HEK293 (cell line): ENCODE results near the gene CCNY.

Experiments used
- CTCF ChIA-PET: fragments of 350-600 bp; formaldehyde crosslinking; extraction: SDS; loops from one replicate; lab custom pipeline; 2021; ENCODE audit warnings: antibody characterized with exemption; lab: Yijun Ruan, JAX
- POLR2A ChIA-PET: fragments of 300-600 bp; formaldehyde crosslinking; extraction: SDS; loops from one replicate; lab custom pipeline; 2020; ENCODE audit warnings: antibody characterized with exemption, inconsistent platforms; lab: Yijun Ruan, JAX
- H3K27ac ChIP-seq: fragments of 200-500 bp; sonication (Bioruptor generic); 2 replicates; pipeline ENCODE4 v1.5.1; 2014; ENCODE audit warnings: low read depth, low read length, control low read depth, inconsistent platforms; ENCODE audit errors: extremely low read depth
- H3K36me3 ChIP-seq, 2 experiments: fragments of 200-500 bp in 1 of 2; sonication (Bioruptor generic) in 1 of 2; 1 replicate in 1 of 2; 2 replicates in 1 of 2; pipeline ENCODE4 v1.5.1; 2014 to 2017; ENCODE audit warnings: inconsistent platforms in 2 of 2, low read length in 2 of 2; ENCODE audit not compliant: control insufficient read depth in 2 of 2, insufficient read depth in 1 of 2
- H3K4me1 ChIP-seq: fragments of 200-500 bp; sonication (Bioruptor generic); 2 replicates; pipeline ENCODE4 v1.5.1; 2014; ENCODE audit warnings: mild to moderate bottlenecking, low read length, inconsistent platforms; ENCODE audit not compliant: control insufficient read depth, insufficient read depth
- H3K4me3 ChIP-seq: 2 replicates; pipeline ENCODE4 v1.5.1; 2011; ENCODE audit warnings: low read depth, mild to moderate bottlenecking, control low read depth, low read length, moderate library complexity
- H3K9me3 ChIP-seq: fragments of 200-500 bp; sonication (Bioruptor generic); 2 replicates; pipeline ENCODE4 v1.5.1; 2014; ENCODE audit warnings: low read depth, low read length, inconsistent platforms; ENCODE audit not compliant: control insufficient read depth, insufficient read depth
- ATF2 ChIP-seq: fragments of 450-650 bp; formaldehyde crosslinking; IDR thresholded peaks from 2 replicates; pipeline ENCODE4 v1.5.1; 2016; ENCODE audit warnings: missing biosample characterization, missing genetic modification characterization, low read depth
- GFI1B ChIP-seq: fragments of 450-650 bp; formaldehyde crosslinking; IDR thresholded peaks from 2 replicates; pipeline ENCODE4 v1.5.1; 2016; ENCODE audit warnings: missing biosample characterization, missing genetic modification characterization
- GLIS1 ChIP-seq: fragments of 450-650 bp; formaldehyde crosslinking; IDR thresholded peaks from 2 replicates; pipeline ENCODE4 v1.5.1; 2016; ENCODE audit warnings: missing biosample characterization, missing genetic modification characterization
- HOXD13 ChIP-seq: sonication (generic); formaldehyde crosslinking; IDR thresholded peaks from 2 replicates; pipeline ENCODE4 v1.8.0; 2022; ENCODE audit warnings: missing genetic modification reagents, borderline replicate concordance
- REPIN1 ChIP-seq: fragments of 450-650 bp; formaldehyde crosslinking; IDR thresholded peaks from 2 replicates; pipeline ENCODE4 v1.5.1; 2017; ENCODE audit warnings: missing biosample characterization, missing genetic modification characterization, low read depth
- SCRT2 ChIP-seq: fragments of 450-650 bp; formaldehyde crosslinking; IDR thresholded peaks from 2 replicates; pipeline ENCODE4 v1.5.1; 2016; ENCODE audit warnings: missing biosample characterization, missing genetic modification characterization
- ZFP41 ChIP-seq: fragments of 450-650 bp; formaldehyde crosslinking; IDR thresholded peaks from 2 replicates; pipeline ENCODE4 v1.5.1; 2016; ENCODE audit warnings: missing biosample characterization, missing genetic modification characterization, borderline replicate concordance
- ZIC2 ChIP-seq: fragments of 450-650 bp; formaldehyde crosslinking; IDR thresholded peaks from 2 replicates; pipeline ENCODE4 v1.5.1; 2016; ENCODE audit warnings: missing biosample characterization, missing genetic modification characterization
- ZNF19 ChIP-seq: fragments of 450-650 bp; formaldehyde crosslinking; IDR thresholded peaks from 2 replicates; pipeline ENCODE4; 2016; ENCODE audit warnings: missing biosample characterization, missing genetic modification characterization, low read depth
- ZNF214 ChIP-seq: fragments of 450-650 bp; formaldehyde crosslinking; IDR thresholded peaks from 2 replicates; pipeline ENCODE4 v1.5.1; 2017; ENCODE audit warnings: missing biosample characterization, mild to moderate bottlenecking, missing genetic modification characterization, borderline replicate concordance
- ZNF404 ChIP-seq: fragments of 450-650 bp; formaldehyde crosslinking; IDR thresholded peaks from 2 replicates; pipeline ENCODE4 v1.5.1; 2017; ENCODE audit warnings: missing biosample characterization, missing genetic modification characterization
- ZNF501 ChIP-seq: fragments of 450-650 bp; formaldehyde crosslinking; IDR thresholded peaks from 2 replicates; pipeline ENCODE4 v1.5.1; 2016; ENCODE audit warnings: missing biosample characterization, missing genetic modification characterization
- ZNF514 ChIP-seq: fragments of 450-650 bp; formaldehyde crosslinking; IDR thresholded peaks from 2 replicates; pipeline ENCODE4 v1.5.1; 2016; ENCODE audit warnings: missing biosample characterization, missing genetic modification characterization
- ZNF555 ChIP-seq: fragments of 450-650 bp; formaldehyde crosslinking; conservative IDR thresholded peaks from 2 replicates; pipeline ENCODE4 v1.5.1; 2017; ENCODE audit warnings: missing biosample characterization, mild to moderate bottlenecking, missing genetic modification characterization, inconsistent platforms
- ZNF596 ChIP-seq: fragments of 450-650 bp; IDR thresholded peaks from 2 replicates; pipeline ENCODE4 v1.5.0; 2018; ENCODE audit warnings: missing biosample characterization, mild to moderate bottlenecking, missing genetic modification characterization, moderate library complexity
- ZNF623 ChIP-seq: fragments of 450-650 bp; formaldehyde crosslinking; IDR thresholded peaks from 2 replicates; pipeline ENCODE4 v1.5.1; 2016; ENCODE audit warnings: missing biosample characterization, missing genetic modification characterization
- ZNF701 ChIP-seq: fragments of 450-650 bp; formaldehyde crosslinking; IDR thresholded peaks from 2 replicates; pipeline ENCODE4 v1.5.1; 2016; ENCODE audit warnings: missing biosample characterization, missing genetic modification characterization
- ZNF785 ChIP-seq: fragments of 450-650 bp; formaldehyde crosslinking; IDR thresholded peaks from 2 replicates; pipeline ENCODE4 v1.5.1; 2016; ENCODE audit warnings: missing biosample characterization, missing genetic modification characterization
- ZSCAN23 ChIP-seq: fragments of 450-650 bp; formaldehyde crosslinking; IDR thresholded peaks from 2 replicates; pipeline ENCODE4 v1.5.1; 2016; ENCODE audit warnings: missing biosample characterization, missing genetic modification characterization
- TF ChIP-seq, protein P1 (sequence below): fragments of 450-650 bp; formaldehyde crosslinking; IDR thresholded peaks from 2 replicates; pipeline ENCODE4 v1.5.1; 2016; ENCODE audit warnings: missing biosample characterization, missing genetic modification characterization
- TF ChIP-seq, protein P2 (sequence below): fragments of 450-650 bp; formaldehyde crosslinking; IDR thresholded peaks from 2 replicates; pipeline ENCODE4 v1.5.1; 2016; ENCODE audit warnings: missing biosample characterization, missing genetic modification characterization

CCNY gene

GRCh38 chr10:35572583-35572982 lies 236.3 kb downstream of the CCNY start:
- CTCF ChIA-PET, result interaction anchor here (1.7 kb wide), 1 partner anchor 10 kb away, joined by 8 read pairs; no protein-coding TSS in a partner anchor
- Histone ChIP-seq H3K4me3 (no peak overlapping the region), H3K9me3 (no peaks in the 10 kb centered on the region)
- TF ChIP-seq ZNF501 (tag by site-specific recombination) (no peak), SCRT2 (tag by site-specific recombination) (0 out of 2 replicates have a peak, but pooled peaks have one; percentile 19)
- TF ChIP-seq, all 188 proteins: peak for 1
- Histone ChIP-seq H3K4me1 (no peaks in the 10 kb centered on the region), H3K36me3 (peaks cover 0 to 19% of the 10 kb centered on the region in 2 experiments; a peak in 1 of 3 replicates), H3K27ac (no peak overlapping the region)
- POLR2A ChIA-PET, result no interaction called here

GRCh38 chr10:35573796-35574195 lies 237.5 kb downstream of the CCNY start:
- CTCF ChIA-PET, result interaction anchor here (0.5 to 2.0 kb wide), 3 partner anchors 11 to 75 kb away, joined by 3 to 8 read pairs (median 4); no protein-coding TSS in a partner anchor
- Histone ChIP-seq H3K27ac (no peak overlapping the region), H3K9me3 (no peaks in the 10 kb centered on the region), H3K36me3 (peaks cover 0 to 9% of the 10 kb centered on the region in 2 experiments; a peak in 1 of 3 replicates), H3K4me1 (no peaks in the 10 kb centered on the region), H3K4me3 (no peak overlapping the region)
- POLR2A ChIA-PET, result no interaction called here
- TF ChIP-seq HOXD13 (no peak), ZNF514 (tag by site-specific recombination) (no peak), ZNF596 (no peak), ZNF19 (tag by site-specific recombination) (no peak), ATF2 (tag by site-specific recombination) (no peak), ZSCAN23 (tag by site-specific recombination) (no peak), ZNF623 (no peak), ZIC2 (no peak)

DNA sequence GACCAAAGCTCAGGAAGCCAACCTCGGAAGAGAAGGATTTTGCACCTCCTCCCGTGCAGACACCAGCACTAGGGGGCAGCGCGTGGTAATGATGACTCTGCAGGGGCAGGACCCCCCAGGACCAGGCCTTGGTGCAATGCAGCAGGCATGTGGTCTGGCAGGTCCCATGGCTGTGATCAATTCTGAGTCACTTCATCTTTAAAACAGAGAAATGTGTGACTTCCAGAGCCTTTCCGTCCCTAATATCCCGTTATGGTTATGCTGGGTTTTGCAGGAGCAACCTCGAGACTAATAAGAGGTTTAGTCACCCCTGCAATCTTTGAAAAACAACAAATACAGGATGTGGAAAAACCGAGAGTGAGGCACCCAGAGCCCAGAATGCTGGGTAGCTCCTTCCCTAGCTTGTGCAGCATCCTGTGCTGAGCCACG lies 238.6 kb downstream of the CCNY start:
- Histone ChIP-seq H3K4me3 (no peak overlapping the region), H3K9me3 (no peaks in the 10 kb centered on the region), H3K27ac (no peak overlapping the region), H3K4me1 (no peaks in the 10 kb centered on the region), H3K36me3 (no peaks in the 10 kb centered on the region)
- ChIA-PET POLR2A (no interaction called here), CTCF (interaction anchor here (0.5 to 2.0 kb wide), 5 partner anchors 12 to 305 kb away, joined by 3 to 8 read pairs (median 3); no protein-coding TSS in a partner anchor)
- TF ChIP-seq, protein P1, sequence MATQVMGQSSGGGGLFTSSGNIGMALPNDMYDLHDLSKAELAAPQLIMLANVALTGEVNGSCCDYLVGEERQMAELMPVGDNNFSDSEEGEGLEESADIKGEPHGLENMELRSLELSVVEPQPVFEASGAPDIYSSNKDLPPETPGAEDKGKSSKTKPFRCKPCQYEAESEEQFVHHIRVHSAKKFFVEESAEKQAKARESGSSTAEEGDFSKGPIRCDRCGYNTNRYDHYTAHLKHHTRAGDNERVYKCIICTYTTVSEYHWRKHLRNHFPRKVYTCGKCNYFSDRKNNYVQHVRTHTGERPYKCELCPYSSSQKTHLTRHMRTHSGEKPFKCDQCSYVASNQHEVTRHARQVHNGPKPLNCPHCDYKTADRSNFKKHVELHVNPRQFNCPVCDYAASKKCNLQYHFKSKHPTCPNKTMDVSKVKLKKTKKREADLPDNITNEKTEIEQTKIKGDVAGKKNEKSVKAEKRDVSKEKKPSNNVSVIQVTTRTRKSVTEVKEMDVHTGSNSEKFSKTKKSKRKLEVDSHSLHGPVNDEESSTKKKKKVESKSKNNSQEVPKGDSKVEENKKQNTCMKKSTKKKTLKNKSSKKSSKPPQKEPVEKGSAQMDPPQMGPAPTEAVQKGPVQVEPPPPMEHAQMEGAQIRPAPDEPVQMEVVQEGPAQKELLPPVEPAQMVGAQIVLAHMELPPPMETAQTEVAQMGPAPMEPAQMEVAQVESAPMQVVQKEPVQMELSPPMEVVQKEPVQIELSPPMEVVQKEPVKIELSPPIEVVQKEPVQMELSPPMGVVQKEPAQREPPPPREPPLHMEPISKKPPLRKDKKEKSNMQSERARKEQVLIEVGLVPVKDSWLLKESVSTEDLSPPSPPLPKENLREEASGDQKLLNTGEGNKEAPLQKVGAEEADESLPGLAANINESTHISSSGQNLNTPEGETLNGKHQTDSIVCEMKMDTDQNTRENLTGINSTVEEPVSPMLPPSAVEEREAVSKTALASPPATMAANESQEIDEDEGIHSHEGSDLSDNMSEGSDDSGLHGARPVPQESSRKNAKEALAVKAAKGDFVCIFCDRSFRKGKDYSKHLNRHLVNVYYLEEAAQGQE, result no peak
- peak; percentile 58; the same call in 1 of the 2 replicates for TF ChIP-seq GLIS1

- Histone ChIP-seq H3K9me3 (no peaks in the 10 kb centered on the region), H3K27ac (no peak overlapping the region), H3K36me3 (no peaks in the 10 kb centered on the region), H3K4me3 (no peak overlapping the region), H3K4me1 (no peaks in the 10 kb centered on the region)
- CTCF ChIA-PET, result interaction anchor here (0.7 to 2.0 kb wide), 4 partner anchors 12 to 337 kb away, joined by 3 to 8 read pairs (median 3); no protein-coding TSS in a partner anchor
- POLR2A ChIA-PET, result no interaction called here
- no peak for TF ChIP-seq ZNF404 (tag by site-specific recombination)
- TF ChIP-seq, protein P2, sequence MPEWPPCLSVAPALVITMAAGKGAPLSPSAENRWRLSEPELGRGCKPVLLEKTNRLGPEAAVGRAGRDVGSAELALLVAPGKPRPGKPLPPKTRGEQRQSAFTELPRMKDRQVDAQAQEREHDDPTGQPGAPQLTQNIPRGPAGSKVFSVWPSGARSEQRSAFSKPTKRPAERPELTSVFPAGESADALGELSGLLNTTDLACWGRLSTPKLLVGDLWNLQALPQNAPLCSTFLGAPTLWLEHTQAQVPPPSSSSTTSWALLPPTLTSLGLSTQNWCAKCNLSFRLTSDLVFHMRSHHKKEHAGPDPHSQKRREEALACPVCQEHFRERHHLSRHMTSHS (tag by site-specific recombination), result no peak
- no peak for TF ChIP-seq ZNF701 (tag by site-specific recombination)
- no peak for TF ChIP-seq ZNF214
- no peak for TF ChIP-seq ZNF785
- TF ChIP-seq REPIN1, result no peak
- no peak for TF ChIP-seq GFI1B (tag by site-specific recombination)
- no peak for TF ChIP-seq ZFP41 (tag by site-specific recombination)
- no peak for TF ChIP-seq ZNF555
These were observed 239.3 kb downstream of the CCNY start for GRCh38 chr10:35575640-35576039.
